ENCODE results near the gene THG1L.
A peak's percentile ranks its signal among the peaks of the same experiment; 100 is the strongest.

Gene THG1L

DNA sequence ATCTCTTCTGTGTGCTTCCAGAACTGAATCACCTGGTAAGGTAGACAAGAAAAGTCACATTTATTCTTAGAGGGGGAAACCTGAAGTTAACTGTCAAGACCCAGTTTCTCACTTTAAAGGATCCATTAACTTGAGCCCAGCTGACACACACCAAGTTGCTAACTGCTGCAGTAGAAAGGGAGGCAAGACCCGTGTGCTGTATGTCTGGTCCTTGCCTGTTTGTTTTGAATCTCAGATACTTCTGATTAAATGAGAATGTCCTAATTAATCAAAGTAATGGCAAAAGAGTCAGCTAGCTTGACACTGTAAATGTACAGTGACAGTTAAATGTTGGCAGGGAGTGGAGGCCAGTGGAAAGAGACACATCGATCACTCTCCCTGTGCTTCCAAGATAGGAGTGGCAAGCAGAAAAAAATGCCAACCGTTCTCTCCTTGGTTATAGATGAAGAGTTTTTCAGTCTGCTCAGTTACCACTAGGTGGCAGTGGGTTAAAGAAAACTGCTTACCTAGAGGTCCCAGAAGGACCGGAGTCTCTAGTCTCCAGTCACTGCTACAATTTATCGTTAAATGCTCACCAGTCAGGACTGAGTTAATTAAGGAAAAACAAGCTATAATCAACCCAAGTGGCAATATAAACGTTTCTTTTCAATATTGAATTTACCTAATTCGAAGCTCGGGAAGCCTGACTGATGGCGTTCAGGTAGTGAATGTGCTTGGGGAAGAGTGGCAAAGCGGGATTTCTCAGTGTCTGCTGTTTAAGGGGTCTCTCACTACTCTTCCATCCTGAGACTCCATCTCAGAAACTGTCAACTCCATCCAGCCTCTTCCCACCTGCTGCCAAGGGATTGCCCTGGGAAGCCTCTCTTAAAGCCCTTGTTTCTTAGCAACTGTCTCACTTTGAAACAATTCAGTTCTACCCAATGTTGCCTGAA lies 30.7 kb downstream of the THG1L start:
- DNase-seq, result peak; percentile 46

DNA sequence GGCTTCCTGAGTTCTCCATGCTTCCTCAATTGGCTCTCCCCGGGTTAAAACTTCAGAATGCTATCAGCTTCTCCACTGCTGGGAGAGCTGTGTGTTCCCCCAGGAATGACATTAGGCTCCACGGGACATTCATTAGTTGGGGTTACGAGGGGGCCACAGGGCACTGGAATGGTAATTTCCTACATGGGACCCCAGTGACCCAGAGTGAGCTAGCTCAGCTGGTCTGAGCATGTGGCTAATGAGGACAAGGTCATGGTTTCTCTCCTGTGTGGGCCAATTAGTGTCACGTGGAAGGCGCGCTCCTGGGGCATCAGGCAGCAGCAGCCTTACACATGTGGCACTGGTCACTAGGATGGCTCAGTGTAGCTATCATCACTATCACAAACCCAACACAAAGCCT lies 33.3 kb downstream of the THG1L start:
- no peak for DNase-seq

DNA sequence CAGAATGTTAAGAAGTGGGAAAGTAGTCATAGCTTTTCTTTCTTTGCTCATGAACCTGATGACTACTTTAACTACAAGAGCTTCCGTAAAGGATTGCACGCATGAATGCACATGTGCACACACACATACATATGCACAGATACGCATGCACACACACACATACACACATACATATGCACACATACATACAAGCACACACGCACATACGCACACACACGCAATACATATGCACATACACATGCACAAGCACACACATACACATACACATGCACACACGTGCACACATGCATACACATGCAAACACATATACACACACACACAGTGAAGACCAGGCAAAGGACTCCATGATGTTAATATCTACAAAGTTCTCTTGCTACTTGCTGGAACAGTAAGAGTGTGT lies 35.2 kb downstream of the THG1L start:
- no peak for DNase-seq

DNA sequence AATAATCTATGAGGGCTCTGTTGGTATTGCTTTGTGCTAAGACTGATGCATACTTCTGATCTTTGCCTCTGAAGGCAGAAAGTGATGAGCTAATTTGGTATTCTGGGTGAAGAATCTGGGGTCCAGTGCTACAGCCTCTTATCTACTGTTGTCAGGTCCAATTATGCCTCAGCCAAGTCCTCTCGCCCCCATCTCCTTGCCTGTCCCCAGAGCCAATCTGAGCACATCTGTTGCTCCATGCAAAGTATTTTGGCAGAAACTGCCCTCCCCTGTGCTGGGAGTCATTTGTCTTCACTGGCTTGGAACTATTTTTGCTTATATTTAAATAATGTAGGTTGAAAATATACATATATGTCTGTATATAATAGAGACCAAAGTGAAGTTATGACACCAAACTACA lies 35.7 kb downstream of the THG1L start:
- DNase-seq, result no peak

DNA sequence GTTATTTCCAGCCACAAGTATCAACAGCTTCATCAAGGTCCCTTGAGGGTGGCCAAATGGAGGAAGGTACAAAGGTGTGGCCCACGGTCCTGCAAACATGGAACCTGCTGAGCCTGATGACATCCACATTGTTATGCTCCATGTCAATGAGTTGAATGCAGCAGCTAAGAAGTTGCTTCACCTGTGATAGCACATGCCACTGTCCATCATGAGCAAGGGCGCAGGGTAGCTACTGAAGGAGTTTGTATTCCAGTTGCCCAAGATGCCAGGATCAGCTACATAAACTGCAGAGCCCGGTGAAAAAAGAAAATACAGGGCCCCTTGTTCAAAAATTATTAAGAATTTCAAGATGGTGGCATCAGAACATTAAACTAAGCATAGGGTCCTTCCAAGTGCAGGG lies 36.5 kb downstream of the THG1L start:
- DNase-seq, result no peak

DNA sequence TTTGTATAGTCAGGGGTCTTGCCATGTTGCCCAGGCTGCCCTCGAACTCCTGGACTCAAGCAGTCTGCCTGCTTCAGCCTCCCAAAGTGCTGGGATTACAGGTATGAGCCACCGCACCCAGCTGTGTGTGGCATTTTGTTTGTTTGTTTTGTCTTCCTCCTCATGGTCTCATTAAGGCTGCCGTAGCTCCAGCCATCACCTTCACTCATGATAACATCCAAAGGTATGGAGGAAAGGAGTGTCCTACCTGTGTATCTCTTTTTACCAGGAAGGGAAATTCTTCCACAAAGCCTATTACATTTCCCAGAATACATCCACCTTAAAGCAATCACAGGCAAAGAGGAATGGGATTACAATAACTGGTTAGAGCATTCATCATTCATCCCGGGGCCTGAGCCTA lies 39.4 kb downstream of the THG1L start:
- DNase-seq, result no peak

DNA sequence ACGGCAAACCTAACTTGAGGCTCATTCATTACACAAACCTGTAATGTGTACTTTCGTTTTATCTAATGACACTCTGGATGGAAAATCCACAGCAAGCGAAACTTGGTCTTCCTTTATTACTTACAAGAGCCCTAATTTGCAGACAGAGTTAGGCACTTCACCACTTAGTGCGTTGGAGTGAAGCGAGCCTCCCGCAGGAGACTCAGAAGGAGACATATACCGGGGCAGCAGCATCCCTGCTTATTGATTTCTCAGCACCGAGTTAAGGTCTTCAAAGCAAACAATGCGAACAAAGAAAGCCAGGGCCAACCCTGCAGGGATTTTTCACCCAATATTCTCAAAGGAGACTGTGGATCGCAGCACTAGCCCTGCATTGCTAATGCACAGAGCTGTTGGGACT lies 40.9 kb downstream of the THG1L start:
- DNase-seq, result no peak

DNA sequence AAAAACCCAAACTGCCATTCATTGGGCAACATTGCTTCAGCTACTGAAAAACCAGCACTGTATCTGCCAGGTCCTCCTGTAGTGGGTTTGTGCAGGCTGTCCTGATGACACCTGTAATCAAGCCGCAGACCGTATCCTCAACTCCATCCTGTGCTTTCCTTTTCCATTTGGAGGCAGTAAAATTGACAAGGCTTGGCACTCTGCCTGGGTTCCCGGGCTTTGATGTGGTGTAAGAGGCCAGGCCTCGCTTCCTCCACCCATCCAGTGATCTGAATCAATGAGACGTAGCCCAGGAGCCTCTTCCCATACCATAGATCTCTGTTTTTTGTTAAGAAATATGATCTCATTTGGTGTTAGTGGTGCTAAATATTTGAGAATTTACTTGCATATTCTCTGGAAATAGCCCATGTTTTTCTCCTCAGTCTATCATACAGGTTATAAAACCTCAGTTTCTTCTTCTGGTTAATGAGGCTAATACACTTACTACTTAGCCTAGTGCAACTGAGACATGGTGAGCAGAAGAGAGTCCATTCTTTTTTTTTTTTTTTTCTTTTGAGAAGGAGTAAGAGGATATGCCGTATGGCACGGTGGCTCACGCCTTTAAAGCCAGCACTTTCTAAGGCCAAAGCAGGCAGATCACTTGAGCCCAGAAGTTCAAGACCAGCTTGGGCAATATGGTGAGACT lies 47.0 kb downstream of the THG1L start:
- no peak for DNase-seq

DNA sequence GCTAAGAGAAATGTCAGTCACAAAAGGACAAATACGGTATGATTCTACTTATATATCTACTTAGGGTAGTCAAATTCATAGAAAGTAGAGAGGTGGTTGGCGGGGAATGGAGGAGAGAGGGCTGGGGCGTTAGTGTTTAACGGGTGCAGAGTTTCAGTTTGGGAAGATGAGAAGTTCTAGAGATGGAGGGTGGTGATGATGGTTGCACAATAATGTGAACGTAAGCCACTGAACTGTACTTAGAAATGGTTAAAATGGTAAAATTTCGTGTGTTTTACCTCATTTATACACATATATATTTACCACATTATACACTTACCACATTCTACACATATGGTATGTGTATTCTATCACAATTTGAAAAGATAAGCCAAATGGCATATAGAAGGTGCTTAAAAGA lies 48.0 kb downstream of the THG1L start:
- DNase-seq, result peak; percentile 8

DNA sequence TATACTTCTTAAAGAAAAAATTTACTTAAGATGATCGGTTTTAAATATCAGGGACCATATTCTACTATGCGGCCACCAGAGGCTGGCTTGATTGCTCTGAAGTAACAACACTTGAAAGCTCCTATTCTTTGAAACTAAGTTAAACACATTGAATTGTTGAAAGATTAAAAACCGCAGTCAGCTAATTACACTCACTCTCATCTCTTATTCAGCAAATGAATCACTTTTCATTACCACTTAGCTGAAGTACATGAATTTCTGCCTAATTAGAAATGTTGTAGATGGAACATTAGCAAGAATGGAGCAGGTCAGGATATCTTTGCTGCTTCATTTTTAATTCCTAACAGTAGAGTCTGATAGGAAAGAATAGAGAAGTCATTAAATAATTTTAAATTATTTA lies 54.6 kb downstream of the THG1L start:
- DNase-seq, result no peak

Data from MV-4-11 (cell line).